HG03045 (cell line): ENCODE results near the gene SMIM36.
A peak's percentile ranks its signal among the peaks of the same experiment; 100 is the strongest.
"Not testable (repeated sequence)": the region's sequence is repeated elsewhere in the genome, so short reads cannot be mapped to it uniquely, and the experiment has no call there.

Source experiments
- ATAC-seq: cut with Tn5 transposase; IDR thresholded peaks from one replicate; pipeline ENCODE4 v1.9.1; 2021; ENCODE audit warnings: mild to moderate bottlenecking, moderate library complexity; ENCODE audit not compliant: unreplicated experiment

SMIM36 gene

GRCh38 chr17:55436224-55437158, 74.8 kb downstream of the SMIM36 start:
- ATAC-seq: peak; percentile 32

GRCh38 chr17:55435408-55435807, 75.8 kb downstream of the SMIM36 start:
- ATAC-seq: no peak

DNA sequence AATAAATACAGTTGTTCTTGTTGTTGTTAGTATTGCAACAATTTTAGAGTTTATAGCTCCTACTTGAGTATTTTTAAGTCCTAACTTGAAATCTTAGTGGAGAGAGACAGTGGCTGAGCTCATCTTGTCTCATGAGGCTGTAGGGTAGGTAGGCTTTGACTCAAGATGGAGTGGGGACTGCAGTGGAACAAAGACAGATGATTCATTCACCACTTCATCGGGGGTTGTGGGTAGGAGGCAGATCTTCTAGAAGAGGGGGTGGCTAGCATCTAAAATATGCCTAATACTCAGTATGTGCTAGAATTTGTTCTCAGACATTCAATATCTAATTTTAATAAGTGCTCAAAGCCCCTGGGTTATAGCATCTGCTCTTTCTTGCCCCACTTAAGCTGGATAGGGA, 76.5 kb downstream of the SMIM36 start:
- no peak for ATAC-seq

GRCh38 chr17:55433629-55434422, 77.4 kb downstream of the SMIM36 start:
- no peak for ATAC-seq

- no peak for ATAC-seq
Observed at GRCh38 chr17:55433029-55433628, 78.1 kb downstream of the SMIM36 start.

DNA sequence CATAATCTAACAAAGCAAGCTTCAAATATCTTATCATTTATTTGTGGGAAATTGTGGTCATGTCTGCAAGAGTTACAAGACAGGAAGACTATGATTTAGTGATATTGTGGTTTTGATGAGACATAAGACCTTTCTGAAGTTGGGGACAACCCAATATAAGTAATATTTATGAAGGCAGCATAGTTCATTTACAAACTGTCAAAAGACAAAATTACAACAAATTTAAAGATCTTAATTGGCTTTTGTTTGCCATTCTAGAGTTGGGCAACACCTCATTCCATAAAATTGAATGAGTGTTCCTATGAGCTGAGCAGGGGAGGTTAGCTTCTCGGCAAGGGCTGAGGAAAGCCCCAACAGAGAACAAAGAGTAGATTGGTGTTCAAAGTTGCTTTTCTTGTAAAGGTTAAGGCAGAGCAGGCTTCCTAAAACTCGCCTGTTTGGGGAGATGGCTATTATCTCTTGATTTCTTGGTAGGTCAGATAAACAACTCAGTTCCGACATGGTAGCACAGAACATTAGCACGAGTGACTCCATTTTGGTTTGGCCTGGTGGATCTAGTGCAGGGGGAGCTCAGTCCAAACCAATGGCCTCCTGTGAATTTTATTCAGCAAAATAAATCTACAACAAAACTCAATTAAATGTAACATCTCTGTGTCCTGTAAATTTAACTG, 78.8 kb downstream of the SMIM36 start:
- no peak for ATAC-seq

DNA sequence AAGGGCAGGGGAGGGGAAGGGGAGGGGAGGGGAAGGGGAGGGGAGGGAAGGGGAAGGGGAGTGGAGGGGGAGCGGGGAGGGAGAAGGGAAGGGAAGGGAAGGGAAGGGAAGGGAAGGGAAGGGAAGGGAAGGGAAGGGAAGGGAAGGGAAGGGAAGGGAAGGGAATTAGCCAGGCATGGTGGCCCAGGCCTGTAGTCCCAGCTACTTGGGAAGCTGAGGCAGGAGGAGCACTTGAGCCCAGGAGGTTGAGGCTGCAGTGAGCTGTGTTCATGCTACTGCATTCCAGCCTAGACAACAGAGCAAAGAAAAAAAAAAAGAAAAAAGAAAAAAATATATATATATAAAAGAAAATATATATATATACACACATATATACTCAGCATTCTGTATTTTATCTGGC, 79.3 kb downstream of the SMIM36 start:
- ATAC-seq: not testable (repeated sequence)

DNA sequence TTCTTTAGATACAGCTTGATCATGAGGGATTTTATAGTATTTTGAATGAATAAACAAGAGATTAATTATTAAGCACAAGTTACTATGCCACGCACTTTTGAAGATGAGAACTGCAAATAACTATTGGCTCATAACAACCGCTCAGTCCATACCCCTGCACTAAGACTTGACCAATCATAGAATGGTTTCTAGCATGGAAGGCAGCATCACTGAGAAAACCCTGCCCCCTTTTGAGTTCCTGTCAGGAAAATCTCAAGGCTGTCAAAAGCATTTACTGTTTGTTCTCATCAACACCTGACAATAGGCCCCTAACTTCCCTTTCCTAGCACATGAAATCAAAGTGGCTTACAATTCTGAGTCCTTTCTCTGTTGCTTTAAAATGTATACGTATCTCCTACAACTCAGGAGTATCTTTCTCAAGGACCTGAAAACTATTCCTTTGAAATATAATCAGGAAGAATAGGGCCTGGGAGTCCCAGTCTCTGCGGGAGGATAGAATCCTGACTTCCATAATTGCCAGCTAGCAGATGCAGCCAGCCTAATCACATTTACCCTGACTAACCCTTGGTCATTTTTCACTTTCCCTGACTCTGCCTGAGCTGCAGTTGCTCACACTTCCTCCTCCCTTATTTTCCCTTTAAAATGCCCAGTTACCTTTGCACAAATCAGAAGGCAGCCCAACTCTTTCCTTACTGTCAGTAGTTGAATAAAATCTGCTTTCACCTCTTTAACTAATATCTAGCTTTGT, 80.5 kb downstream of the SMIM36 start:
- ATAC-seq: no peak

GRCh38 chr17:55427587-55427882, 83.7 kb downstream of the SMIM36 start:
- ATAC-seq: no peak

DNA sequence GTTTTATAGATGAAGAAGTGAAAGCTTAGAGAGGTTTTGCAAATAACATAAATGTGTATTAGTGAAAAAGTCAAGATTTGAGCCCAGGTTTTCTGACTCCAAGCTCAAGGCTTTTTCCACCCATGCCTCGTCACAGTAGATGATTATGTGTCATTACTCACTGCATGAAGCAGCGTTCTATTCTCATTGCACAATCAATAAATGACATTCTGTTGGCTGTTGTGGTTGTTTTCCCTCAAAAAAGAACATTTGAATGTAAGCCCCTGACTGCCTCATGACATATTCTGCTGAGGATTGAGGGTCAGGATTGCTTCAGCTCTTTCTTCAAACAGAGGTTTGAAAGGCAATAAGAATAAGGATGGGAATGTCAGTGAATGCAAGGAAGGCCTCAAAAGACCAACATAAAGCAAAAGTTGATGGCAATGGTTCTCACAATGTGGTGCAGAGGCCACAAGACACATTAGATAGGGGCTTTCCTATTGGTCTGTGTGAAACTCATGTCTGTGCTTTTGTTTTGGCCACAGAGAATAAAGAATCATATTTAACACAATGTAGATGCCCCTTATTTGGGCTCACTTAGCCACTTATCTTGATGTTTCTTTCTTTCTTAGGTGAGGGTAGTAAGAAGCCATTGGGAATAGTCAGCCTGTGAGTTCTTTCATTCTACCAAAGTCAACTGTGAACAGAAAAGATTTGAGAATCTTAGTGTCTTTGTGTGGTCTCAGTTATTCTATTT, 84.2 kb downstream of the SMIM36 start:
- no peak for ATAC-seq

GRCh38 chr17:55424893-55425540, 86.2 kb downstream of the SMIM36 start:
- no peak for ATAC-seq

DNA sequence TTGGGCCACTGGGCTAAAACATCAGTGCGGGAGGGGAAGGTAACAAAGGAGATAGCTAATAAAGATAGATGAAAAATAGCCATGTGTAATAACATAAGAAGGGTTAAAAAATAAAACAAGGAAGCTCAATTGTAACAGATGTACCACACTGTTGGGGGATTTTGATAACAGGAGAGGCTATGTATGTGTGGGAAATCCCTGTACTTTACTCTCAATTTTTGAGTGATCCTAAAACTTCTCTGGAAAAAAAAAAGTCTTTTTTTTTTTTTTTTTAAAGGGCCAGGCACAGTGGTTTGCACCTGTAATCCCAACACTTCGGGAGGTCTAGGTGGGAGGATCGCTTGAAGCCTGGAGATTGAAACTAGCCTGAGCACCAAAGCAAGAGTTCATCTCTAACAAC, 87.7 kb downstream of the SMIM36 start:
- ATAC-seq: no peak

- not testable (repeated sequence) for ATAC-seq
Observed at GRCh38 chr17:55422828-55423164, 88.5 kb downstream of the SMIM36 start.

DNA sequence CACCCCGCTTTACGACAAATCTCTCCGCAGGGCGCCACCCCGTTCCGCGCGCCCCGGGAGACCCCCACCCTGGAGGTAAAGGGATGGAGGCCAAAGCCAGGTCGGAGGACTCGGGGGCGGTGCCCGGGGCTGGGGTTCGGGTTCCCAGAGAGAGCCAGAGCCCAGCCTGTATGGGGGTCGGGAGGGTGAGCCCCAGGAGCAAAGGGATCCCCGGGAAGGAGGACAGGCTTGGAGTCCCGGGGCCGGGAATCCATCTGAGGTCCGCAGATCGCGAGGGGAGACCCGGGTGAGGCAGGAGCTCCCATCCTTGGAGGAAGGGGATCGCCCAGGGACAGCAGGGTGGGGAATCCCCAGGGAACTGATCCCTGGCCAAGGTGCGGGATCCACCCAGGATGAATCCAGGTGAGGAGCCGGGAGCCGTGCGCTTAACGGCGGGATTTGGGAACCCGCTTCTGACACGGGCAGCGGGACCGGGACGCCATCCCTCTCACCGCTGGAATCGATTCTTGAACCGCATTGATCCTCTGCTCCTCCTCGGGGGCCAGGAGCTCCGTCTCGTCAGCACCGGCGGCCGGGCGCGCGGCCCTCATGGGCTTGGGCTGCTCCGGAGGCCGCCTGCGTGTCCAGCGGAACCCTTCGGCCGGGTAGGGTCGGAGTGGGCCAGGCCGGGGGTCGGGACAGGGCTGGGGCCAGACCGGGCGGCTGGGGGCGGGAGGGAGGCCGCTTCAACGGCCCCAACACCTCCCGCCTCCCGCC, 89.9 kb downstream of the SMIM36 start, which contains the start of gene MMD:
MMD (minus strand) TSS at position 657 of the 756 bp plus-strand sequence; CDS start at position 517, 140 bp downstream.
- ATAC-seq: peak; percentile 34

DNA sequence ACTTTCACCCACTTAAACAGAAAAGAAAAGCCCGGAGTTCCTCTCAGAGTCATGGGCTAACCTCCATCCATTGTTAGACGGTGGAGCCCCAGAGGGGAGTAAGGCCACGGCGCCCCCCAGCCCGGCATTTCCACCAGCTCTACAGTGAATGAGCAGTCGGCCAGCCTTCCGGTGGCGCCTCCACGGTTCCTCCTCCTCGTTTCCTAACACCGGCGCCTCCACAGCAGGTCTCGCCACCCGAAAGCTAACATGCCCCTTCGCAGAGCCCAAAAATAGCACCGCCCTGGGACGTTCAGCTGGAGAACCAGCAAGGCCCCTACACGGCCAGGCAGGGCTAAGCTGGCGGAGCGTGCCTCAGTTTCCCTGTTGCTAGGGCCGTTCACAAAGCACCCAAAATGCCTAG, 90.5 kb downstream of the SMIM36 start:
- no peak for ATAC-seq

DNA sequence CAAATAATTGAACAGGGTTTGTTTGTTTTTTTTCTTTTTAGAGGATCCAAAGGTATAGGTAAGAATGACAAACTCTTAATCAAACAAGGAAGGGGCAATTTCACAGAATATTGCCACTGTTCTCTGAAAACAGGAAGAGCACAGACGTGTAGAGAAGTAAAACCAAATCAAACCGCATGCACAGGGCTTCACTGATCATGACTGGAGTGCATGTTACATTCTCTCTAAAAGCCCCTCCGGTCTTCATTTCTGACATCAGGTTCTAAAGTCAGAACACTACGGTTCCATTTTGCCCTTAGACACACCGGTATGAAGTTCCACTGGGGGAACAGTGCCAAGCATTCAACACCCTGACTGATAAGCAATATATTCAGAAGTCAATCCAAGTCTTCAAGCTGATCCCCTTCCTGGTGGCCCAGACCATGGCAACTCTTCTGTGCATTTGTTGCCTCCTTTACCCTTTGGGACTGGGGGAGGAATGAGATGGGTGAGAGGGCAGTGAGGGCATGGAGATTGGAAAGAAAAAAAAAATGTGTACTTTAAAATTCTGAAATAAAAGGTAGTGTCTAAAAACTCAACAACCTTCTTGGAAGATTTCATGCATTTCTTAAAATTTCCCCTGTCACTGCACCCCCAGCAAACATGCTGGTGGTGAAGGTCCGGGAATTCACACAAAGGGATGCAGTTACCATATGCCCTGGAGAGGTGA, 91.0 kb downstream of the SMIM36 start:
- ATAC-seq: no peak

GRCh38 chr17:55418369-55419268, 92.6 kb downstream of the SMIM36 start:
- ATAC-seq: no peak
